HL-60 (cell line): ENCODE data around the gene CNBD2.
"Not testable (repeated sequence)": the region's sequence is repeated elsewhere in the genome, so short reads cannot be mapped to it uniquely, and the experiment has no call there.

Experiments used
- DNase-seq, 2 experiments: peaks; one replicate each; pipeline ENCODE4 v3.0.0-alpha.2; 2010 to 2020; ENCODE audit warnings: low read depth in 1 of 2, low spot score in 1 of 2
- H3K27ac ChIP-seq: fragments of 250-450 bp; sonication (Bioruptor Pico); replicated peaks from 2 replicates; pipeline ENCODE4 v1.5.1; 2020; ENCODE audit warnings: mild to moderate bottlenecking, moderate library complexity
- H3K27me3 ChIP-seq: fragments of 250-450 bp; sonication (Bioruptor Pico); 2 replicates; pipeline ENCODE4 v1.5.1; 2021; ENCODE audit warnings: mild to moderate bottlenecking, moderate library complexity; ENCODE audit not compliant: insufficient read depth, poor library complexity, severe bottlenecking
- H3K4me3 ChIP-seq: replicated peaks from 2 replicates; pipeline ENCODE4 v1.5.1; 2011; ENCODE audit warnings: mild to moderate bottlenecking, control low read depth, low read length; ENCODE audit not compliant: insufficient read depth
- GABPA ChIP-seq: IDR thresholded peaks from 2 replicates; pipeline ENCODE4 v1.6.1; 2012; ENCODE audit warnings: low read depth
- POLR2AphosphoS5 ChIP-seq: IDR thresholded peaks from 2 replicates; pipeline ENCODE4 v1.6.1; 2012; ENCODE audit warnings: low read depth
- REST ChIP-seq: IDR thresholded peaks from 2 replicates; pipeline ENCODE4 v1.6.1; 2012; ENCODE audit warnings: low read depth; ENCODE audit not compliant: insufficient replicate concordance
- SPI1 ChIP-seq: IDR thresholded peaks from 2 replicates; pipeline ENCODE4 v1.6.1; 2012; ENCODE audit warnings: low read depth, mild to moderate bottlenecking, borderline replicate concordance
- TF ChIP-seq, protein P1 (sequence below): IDR thresholded peaks from one replicate; pipeline ENCODE4 v1.5.1; 2011; ENCODE audit warnings: low read length, control low read depth, inconsistent platforms; ENCODE audit not compliant: insufficient read depth

The CNBD2 gene

GRCh38 chr20:36017048-36017951 lies 48.9 kb downstream of the CNBD2 start:
- Histone ChIP-seq H3K27ac (no peak overlapping the region), H3K27me3 (no peaks in the 10 kb centered on the region), H3K4me3 (no peak overlapping the region)
- DNase-seq = no peak
- TF ChIP-seq REST = no peak
- TF ChIP-seq, protein P1, sequence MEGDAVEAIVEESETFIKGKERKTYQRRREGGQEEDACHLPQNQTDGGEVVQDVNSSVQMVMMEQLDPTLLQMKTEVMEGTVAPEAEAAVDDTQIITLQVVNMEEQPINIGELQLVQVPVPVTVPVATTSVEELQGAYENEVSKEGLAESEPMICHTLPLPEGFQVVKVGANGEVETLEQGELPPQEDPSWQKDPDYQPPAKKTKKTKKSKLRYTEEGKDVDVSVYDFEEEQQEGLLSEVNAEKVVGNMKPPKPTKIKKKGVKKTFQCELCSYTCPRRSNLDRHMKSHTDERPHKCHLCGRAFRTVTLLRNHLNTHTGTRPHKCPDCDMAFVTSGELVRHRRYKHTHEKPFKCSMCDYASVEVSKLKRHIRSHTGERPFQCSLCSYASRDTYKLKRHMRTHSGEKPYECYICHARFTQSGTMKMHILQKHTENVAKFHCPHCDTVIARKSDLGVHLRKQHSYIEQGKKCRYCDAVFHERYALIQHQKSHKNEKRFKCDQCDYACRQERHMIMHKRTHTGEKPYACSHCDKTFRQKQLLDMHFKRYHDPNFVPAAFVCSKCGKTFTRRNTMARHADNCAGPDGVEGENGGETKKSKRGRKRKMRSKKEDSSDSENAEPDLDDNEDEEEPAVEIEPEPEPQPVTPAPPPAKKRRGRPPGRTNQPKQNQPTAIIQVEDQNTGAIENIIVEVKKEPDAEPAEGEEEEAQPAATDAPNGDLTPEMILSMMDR = no peak
- no peak for TF ChIP-seq POLR2AphosphoS5
- TF ChIP-seq SPI1 = no peak
- TF ChIP-seq GABPA = no peak

DNA sequence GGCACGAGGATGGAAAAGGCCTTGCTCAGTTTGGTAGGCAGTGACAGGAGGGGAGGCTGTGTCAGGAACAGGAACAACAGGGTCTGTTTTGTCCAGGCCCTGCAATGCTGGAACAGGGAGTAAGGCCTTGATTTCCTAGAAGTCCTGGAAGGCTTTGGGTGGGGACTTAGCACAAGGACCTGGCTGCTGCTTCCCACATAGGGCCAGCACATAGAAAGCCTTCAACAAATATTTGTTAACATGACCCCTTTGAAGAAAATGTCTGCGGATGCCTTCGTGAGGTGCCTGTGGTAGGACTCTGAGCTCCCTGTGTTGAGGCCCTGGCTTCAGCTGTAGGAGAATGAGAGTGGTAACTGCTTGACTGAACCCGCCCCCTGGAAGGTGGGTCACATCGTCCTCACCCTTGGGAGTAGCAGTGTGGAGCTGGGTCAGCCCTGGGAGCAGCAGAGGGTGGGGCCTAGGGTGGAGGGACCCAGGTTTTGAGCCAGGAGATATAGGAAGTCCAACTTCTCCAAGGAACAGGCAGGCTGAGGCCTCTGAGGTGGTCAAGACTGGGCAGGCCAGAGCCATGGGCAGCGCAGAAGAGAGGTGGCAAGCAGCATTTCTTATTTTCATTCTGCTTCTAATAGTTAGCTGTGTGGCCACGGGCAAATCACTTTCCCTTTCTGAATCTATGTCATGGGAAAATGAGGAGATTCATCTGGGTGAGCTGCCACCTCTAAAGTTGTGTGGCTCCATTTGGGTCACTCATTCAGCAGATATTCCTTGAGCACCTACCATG lies 50.0 kb downstream of the CNBD2 start:
- Histone ChIP-seq H3K27ac (no peak overlapping the region), H3K27me3 (no peaks in the 10 kb centered on the region), H3K4me3 (no peak overlapping the region)
- DNase-seq = no peak
- TF ChIP-seq REST (no peak), SPI1 (no peak), GABPA (no peak), POLR2AphosphoS5 (no peak)
- TF ChIP-seq, protein P1 = no peak

DNA sequence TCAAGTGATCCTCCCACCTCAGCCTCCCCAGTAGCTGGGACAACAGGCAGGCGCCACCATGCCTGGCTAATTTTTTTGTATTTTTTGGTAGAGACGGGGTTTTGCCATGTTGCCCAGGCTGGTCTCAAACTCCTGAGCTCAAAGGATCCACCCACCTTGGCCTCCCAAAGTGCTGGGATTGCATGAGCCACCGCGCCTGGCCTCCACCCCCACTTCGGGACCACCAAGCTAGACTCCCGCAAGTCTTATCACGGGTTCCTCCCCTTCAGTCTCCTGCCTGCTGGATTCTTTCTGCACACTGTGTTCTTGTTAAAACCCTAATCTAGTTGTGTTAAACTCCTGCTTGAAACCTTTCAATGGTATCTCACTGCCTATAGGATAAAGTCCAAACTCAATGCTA lies 57.7 kb downstream of the CNBD2 start:
- DNase-seq, H3K27ac ChIP-seq, H3K27me3 ChIP-seq, H3K4me3 ChIP-seq: not testable (repeated sequence)

GRCh38 chr20:36028106-36028808 lies 59.9 kb downstream of the CNBD2 start:
- Histone ChIP-seq H3K4me3 (no peak overlapping the region), H3K27ac (no peak overlapping the region), H3K27me3 (no peaks in the 10 kb centered on the region)
- DNase-seq = no peak
- no peak for TF ChIP-seq SPI1
- TF ChIP-seq POLR2AphosphoS5 = no peak
- TF ChIP-seq REST = no peak
- TF ChIP-seq GABPA = no peak
- TF ChIP-seq, protein P1 = no peak
